Measurements from ENCODE around the gene CABLES2.

CABLES2 gene

DNA sequence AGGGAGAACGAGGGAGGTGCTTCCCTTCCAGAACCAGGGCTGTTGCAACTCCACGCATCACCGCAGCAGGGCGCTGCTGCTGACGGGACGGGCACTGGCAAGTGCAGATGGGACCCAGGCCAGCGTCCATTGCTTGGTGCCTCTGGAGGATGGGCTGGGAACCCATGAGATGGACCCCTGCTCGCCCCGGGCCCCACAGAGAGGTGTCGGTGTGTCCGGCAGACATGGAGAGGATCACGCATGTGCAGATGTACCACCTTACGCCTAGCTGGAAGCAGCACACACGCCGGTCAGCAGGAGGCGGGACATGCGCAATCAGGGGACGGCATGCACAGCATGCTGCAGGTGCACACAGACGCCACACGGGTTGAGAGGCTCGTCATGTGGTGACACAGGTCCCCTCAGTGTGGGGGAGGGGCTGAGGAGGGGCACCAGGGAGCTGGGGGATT lies 5.7 kb downstream of the CABLES2 start:
- Histone ChIP-seq H3K4me3 (no peak overlapping the region), H3K27ac (no peak overlapping the region)
- TF ChIP-seq, protein P1, sequence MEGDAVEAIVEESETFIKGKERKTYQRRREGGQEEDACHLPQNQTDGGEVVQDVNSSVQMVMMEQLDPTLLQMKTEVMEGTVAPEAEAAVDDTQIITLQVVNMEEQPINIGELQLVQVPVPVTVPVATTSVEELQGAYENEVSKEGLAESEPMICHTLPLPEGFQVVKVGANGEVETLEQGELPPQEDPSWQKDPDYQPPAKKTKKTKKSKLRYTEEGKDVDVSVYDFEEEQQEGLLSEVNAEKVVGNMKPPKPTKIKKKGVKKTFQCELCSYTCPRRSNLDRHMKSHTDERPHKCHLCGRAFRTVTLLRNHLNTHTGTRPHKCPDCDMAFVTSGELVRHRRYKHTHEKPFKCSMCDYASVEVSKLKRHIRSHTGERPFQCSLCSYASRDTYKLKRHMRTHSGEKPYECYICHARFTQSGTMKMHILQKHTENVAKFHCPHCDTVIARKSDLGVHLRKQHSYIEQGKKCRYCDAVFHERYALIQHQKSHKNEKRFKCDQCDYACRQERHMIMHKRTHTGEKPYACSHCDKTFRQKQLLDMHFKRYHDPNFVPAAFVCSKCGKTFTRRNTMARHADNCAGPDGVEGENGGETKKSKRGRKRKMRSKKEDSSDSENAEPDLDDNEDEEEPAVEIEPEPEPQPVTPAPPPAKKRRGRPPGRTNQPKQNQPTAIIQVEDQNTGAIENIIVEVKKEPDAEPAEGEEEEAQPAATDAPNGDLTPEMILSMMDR (IDR thresholded peaks at IDR 0.05), result no peak
- DNase-seq (ENCODE audit: low spot score), result no peak

- Histone ChIP-seq H3K4me3 (no peak overlapping the region), H3K27ac (no peak overlapping the region)
- no peak for DNase-seq (ENCODE audit: low spot score)
- TF ChIP-seq, protein P1 (IDR thresholded peaks at IDR 0.05), result no peak
These were observed 6.5 kb downstream of the CABLES2 start for GRCh38 chr20:62400541-62400940.

- Histone ChIP-seq H3K4me3 (no peak overlapping the region), H3K27ac (no peak overlapping the region)
- no peak for DNase-seq (ENCODE audit: low spot score)
- TF ChIP-seq, protein P1 (IDR thresholded peaks at IDR 0.05), result no peak
These were observed 7.1 kb downstream of the CABLES2 start for GRCh38 chr20:62400021-62400420.

GRCh38 chr20:62398120-62398821 lies 8.8 kb downstream of the CABLES2 start:
- no peak overlapping the region for H3K4me3 ChIP-seq
- DNase-seq (ENCODE audit: low spot score), result no peak
- TF ChIP-seq, protein P1 (IDR thresholded peaks at IDR 0.05), result no peak
- no peak overlapping the region for H3K27ac ChIP-seq

- Histone ChIP-seq H3K27ac (no peak overlapping the region), H3K4me3 (no peak overlapping the region)
- no peak for DNase-seq (ENCODE audit: low spot score)
- TF ChIP-seq, protein P1 (IDR thresholded peaks at IDR 0.05), result no peak
These were observed 10.5 kb downstream of the CABLES2 start for GRCh38 chr20:62396367-62397239.

GRCh38 chr20:62395311-62396242 lies 11.5 kb downstream of the CABLES2 start:
- TF ChIP-seq, protein P1 (IDR thresholded peaks at IDR 0.05), result no peak
- H3K27ac ChIP-seq, result no peak overlapping the region
- H3K4me3 ChIP-seq, result no peak overlapping the region
- no peak for DNase-seq (ENCODE audit: low spot score)

Measured in coronary artery (tissue), 2 donors.